Transverse colon (tissue), 4 donors: Measurements from ENCODE around the gene NFKBIL1. TPM values are rescaled to one million over a fixed set of nuclear protein-coding genes. Genes with fewer than 3 reads are reported as not detected.

ENCODE experiments used
- DNase-seq: peaks from one replicate; pipeline ENCODE4 v3.0.0-alpha.2; 2019
- H3K27ac ChIP-seq, 4 donors: fragments of 200-600 bp; sonication (generic); 2 replicates each; pipeline ENCODE4 v1.5.1; 2016 to 2018; ENCODE audit warnings: inconsistent platforms in 4 of 4
- H3K27me3 ChIP-seq: fragments of 200-600 bp; sonication (generic); 2 replicates; pipeline ENCODE4 v1.5.1; 2017; ENCODE audit warnings: inconsistent platforms
- H3K36me3 ChIP-seq, 4 donors: fragments of 200-600 bp; sonication (generic); 2 replicates each; pipeline ENCODE4 v1.5.1; 2017 to 2019; ENCODE audit warnings: inconsistent platforms in 4 of 4
- H3K4me1 ChIP-seq, 4 donors: fragments of 200-600 bp; sonication (generic); 2 replicates each; pipeline ENCODE4 v1.5.1; 2017 to 2020; ENCODE audit warnings: inconsistent platforms in 4 of 4
- H3K4me3 ChIP-seq, 4 donors: fragments of 200-600 bp; sonication (generic); 1 replicate in 1 of 4; 2 replicates in 3 of 4; pipeline versions ENCODE4 v1.5.1 to v1.6.1; 2017 to 2019; ENCODE audit warnings: inconsistent platforms in 4 of 4
- H3K9me3 ChIP-seq, 2 donors: fragments of 200-600 bp; sonication (generic); 2 replicates each; pipeline ENCODE4 v1.5.1; 2017 to 2019; ENCODE audit warnings: inconsistent platforms in 2 of 2
- EP300 ChIP-seq: sonication (generic); formaldehyde crosslinking; IDR thresholded peaks from one replicate; pipeline ENCODE4 v1.6.1; 2017; ENCODE audit warnings: antibody characterized with exemption, low read depth
- POLR2A ChIP-seq: fragments of 450-650 bp; IDR thresholded peaks from one replicate; pipeline ENCODE4 v1.6.1; 2016; ENCODE audit warnings: antibody characterized with exemption, mild to moderate bottlenecking, moderate library complexity
- POLR2AphosphoS5 ChIP-seq, 3 donors: sonication (generic); formaldehyde crosslinking; IDR thresholded peaks; one replicate each; pipeline ENCODE4 v1.6.1; 2016; ENCODE audit warnings: antibody characterized with exemption in 3 of 3
- WGBS, 2 donors: methylation state at CpG; one replicate each; pipeline ENCODE4 v1.1.5; 2018; ENCODE audit warnings: low coverage in 1 of 2; 5-methylcytosine and 5-hydroxymethylcytosine counted together
- in situ Hi-C, 4 donors: fragments of 200-750 bp; cut with MboI; loops; one replicate each; pipeline versions ENCODE4 v1.15.0 to v1.15.1; 2017; ENCODE audit warnings: low sequenced_read_pairs in 3 of 4, low pct_ligation_motif_present in 1 of 4, low pct_unique_long_range_greater_than_20kb in 1 of 4
- intact Hi-C: fragments of 100-400 bp; cut with DNase I; formaldehyde crosslinking; loops from one replicate; pipeline ENCODE4 v1.15.1; 2023; ENCODE audit warnings: low total_unique reads
- total RNA-seq, 4 donors: library from RNA; depleted of rRNA; stranded (reverse); fragments of >200 nt; gene quantifications; one replicate each; pipeline ENCODE4 v1.1.0, GENCODE V29; 2016
- TF ChIP-seq, protein P1 (sequence below), 5 experiments: fragments of 200-600 bp in 3 of 5; fragments of 450-650 bp in 2 of 5; sonication (generic) in 3 of 5; IDR thresholded peaks; 1 replicate in 2 of 5; 2 replicates in 3 of 5; pipeline ENCODE4 v1.5.1; 2016 to 2017; ENCODE audit warnings: antibody characterized with exemption in 5 of 5, inconsistent platforms in 3 of 5, mild to moderate bottlenecking in 2 of 5, moderate library complexity in 1 of 5

Gene NFKBIL1
- total RNA-seq, 4 donors from 2014 or later = 13.7 to 29.5 (median 22.9) TPM

DNA sequence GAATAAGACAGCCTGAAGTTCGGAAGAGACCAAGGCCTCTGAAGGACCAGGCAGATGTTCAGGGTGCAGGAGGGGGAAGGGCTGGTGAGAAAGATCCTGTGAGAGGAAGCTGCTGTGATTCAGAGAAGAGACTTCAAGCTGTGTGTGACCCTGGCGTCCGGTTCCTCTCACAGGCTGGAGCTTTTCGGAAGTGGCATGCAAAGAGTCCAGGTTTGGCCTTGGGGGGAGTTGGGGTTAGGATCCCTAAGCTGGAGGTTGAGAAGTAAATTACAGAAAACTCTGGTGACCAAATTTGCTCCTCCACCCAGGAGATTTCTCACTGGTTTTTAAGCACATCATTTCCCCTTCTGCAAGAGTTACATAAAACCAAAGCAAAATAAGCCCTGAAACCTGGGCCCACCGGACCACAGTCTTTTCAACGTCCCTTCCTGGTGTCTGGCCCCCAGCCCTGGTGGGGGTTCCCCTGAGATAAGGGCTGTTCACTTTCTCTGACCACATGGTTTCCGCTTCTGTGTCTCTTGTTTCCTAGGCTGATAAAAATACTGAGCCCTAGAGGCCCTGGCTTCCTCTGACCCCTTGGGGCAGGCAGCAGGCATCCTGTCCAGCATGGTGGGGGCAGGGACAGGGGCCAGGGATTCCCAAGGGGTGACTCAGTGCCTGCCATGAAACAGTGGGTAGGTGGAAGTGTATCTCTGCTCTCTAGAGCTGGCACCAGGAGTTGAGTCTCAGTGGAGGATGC lies 12.7 kb downstream of the NFKBIL1 start:
- TF ChIP-seq EP300 = no peak
- peak in 1 of 3 donors; percentile 15 for TF ChIP-seq POLR2AphosphoS5 (IDR thresholded peaks at IDR 0.05)
- no peak for TF ChIP-seq POLR2A
- intact Hi-C loops (no loop called here), in situ Hi-C loops (no loop called here)
- Histone ChIP-seq H3K4me1 (peaks cover 0 to 35% (median 7%) of the 10 kb centered on the region in 4 donors), H3K27me3 (no peaks in the 10 kb centered on the region), H3K36me3 (peaks cover 0 to 14% (median 6%) of the 10 kb centered on the region in 4 donors), H3K9me3 (no peaks in the 10 kb centered on the region), H3K27ac (peak overlapping the region; percentile 32 to 69 (median 63)), H3K4me3 (no peak overlapping the region)
- WGBS, 2 donors = 67% methylated on average over 7 of the region's 7 CpGs; no CpG with 5 or more reads in 1 of the 2 donors
- DNase-seq = peak; percentile 56

DNA sequence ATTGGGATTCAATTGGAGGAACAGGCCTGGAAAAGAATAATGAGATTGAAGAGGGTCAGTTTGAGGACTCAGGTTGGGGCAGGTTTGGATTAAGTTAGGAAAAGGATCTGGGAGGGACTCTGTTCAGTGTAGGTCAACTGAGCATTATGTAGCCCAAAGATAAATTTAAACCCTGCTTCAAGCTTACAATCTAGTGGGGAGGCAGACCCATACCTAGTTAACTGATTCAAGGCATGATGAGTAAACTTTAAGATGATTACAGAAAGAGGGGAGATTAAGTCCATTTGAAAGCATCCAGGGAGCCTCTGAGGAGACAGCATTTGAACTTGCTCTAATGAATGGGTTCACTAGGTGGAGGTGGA lies 13.3 kb downstream of the NFKBIL1 start:
- Histone ChIP-seq H3K9me3 (no peaks in the 10 kb centered on the region), H3K4me1 (peaks cover 0 to 35% (median 7%) of the 10 kb centered on the region in 4 donors), H3K4me3 (no peak overlapping the region), H3K36me3 (peaks cover 0 to 14% (median 6%) of the 10 kb centered on the region in 4 donors), H3K27ac (peak overlapping the region; percentile 32 to 69 (median 63)), H3K27me3 (no peaks in the 10 kb centered on the region)
- in situ Hi-C loops = no loop called here
- no peak for DNase-seq
- TF ChIP-seq EP300 (no peak), POLR2AphosphoS5 (IDR thresholded peaks at IDR 0.05) (no peak), POLR2A (no peak)
- TF ChIP-seq, protein P1, sequence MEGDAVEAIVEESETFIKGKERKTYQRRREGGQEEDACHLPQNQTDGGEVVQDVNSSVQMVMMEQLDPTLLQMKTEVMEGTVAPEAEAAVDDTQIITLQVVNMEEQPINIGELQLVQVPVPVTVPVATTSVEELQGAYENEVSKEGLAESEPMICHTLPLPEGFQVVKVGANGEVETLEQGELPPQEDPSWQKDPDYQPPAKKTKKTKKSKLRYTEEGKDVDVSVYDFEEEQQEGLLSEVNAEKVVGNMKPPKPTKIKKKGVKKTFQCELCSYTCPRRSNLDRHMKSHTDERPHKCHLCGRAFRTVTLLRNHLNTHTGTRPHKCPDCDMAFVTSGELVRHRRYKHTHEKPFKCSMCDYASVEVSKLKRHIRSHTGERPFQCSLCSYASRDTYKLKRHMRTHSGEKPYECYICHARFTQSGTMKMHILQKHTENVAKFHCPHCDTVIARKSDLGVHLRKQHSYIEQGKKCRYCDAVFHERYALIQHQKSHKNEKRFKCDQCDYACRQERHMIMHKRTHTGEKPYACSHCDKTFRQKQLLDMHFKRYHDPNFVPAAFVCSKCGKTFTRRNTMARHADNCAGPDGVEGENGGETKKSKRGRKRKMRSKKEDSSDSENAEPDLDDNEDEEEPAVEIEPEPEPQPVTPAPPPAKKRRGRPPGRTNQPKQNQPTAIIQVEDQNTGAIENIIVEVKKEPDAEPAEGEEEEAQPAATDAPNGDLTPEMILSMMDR (IDR thresholded peaks at IDR 0.05) = no peak
- intact Hi-C loops = no loop called here

DNA sequence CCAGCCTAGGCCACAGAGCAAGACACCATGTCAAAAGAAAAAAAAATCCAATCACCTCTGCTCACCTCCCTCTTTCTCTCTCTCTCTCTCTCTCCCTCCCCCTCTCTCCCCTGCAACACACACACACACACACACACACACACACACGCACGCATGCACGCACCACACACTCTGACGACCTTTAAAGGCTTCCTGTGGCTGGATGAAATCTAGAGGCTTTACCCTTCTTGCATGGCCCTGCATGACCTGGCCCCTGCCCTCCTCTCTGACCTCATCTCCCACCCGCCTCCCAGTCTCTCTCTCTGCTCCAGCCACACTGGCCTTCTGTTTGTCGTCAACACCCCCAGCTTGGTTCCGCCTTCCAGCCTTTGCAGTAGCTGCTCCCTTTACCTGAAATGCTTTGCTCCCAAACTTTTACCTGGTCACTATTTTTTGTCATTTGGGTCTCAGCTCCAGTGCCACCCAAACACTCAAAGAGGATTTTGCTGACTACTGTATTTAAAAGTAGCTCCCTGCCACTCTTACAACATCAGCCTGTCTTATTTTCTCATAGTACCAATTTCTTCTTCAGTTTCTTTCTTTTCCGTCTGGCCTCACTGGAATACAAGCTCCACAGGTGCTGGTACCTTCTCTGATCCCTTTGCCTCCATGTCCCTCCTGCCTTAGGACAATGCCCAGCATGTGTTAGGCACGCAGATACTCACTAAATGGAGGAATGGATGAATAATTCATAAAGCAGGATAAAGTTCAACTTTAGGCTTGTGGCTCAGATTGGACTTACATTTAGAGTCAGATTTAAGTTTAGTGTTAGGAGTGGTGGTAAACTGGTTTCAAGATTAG lies 20.3 kb downstream of the NFKBIL1 start:
- in situ Hi-C loops = no loop called here
- H3K9me3 ChIP-seq = no peaks in the 10 kb centered on the region
- peaks cover 0 to 5% (median 0%) of the 10 kb centered on the region in 4 donors for H3K4me1 ChIP-seq
- TF ChIP-seq POLR2A (no peak), EP300 (no peak), POLR2AphosphoS5 (IDR thresholded peaks at IDR 0.05) (no peak)
- TF ChIP-seq, protein P1 (IDR thresholded peaks at IDR 0.05) = no peak
- DNase-seq = no peak
- H3K4me3 ChIP-seq = no peak overlapping the region
- no peak overlapping the region for H3K27ac ChIP-seq
- intact Hi-C loops = no loop called here
- H3K27me3 ChIP-seq = peaks cover 5% of the 10 kb centered on the region
- WGBS, 2 donors = 38 to 44% methylated on average over 1 to 9 of the region's 9 CpGs
- no peaks in the 10 kb centered on the region for H3K36me3 ChIP-seq

DNA sequence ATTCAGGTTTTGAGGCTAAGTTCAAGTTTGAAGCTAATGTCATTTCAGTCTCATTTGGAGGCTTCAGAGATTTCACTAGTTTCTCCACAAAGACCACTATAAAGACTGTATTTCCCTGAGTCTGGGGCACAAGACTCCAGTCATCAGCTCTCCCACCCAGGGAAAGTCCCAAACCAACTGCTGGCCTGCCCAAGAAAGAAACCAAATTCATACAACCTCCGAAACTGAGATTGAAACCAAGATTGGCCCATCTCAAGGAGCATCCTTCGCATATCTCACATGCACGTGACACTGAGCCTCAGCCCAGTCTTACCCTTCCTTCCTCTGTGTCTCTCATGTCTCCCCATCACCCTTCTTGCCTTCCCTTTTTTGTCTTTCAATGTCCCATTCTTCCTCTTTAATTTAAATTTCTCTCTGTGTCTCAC lies 21.1 kb downstream of the NFKBIL1 start:
- Histone ChIP-seq H3K27ac (no peak overlapping the region), H3K4me1 (peaks cover 0 to 5% (median 0%) of the 10 kb centered on the region in 4 donors), H3K27me3 (peaks cover 5% of the 10 kb centered on the region), H3K36me3 (no peaks in the 10 kb centered on the region), H3K4me3 (no peak overlapping the region), H3K9me3 (no peaks in the 10 kb centered on the region)
- TF ChIP-seq POLR2AphosphoS5 (IDR thresholded peaks at IDR 0.05) = no peak
- TF ChIP-seq EP300 = no peak
- TF ChIP-seq POLR2A = no peak
- TF ChIP-seq, protein P1 (IDR thresholded peaks at IDR 0.05) = no peak
- in situ Hi-C loops = no loop called here
- intact Hi-C loops = no loop called here
- 43 to 64% methylated on average over 2 to 3 of the region's 3 CpGs for WGBS, 2 donors
- peak; percentile 55 for DNase-seq
